Naive thymus-derived CD4-positive, alpha-beta T cell (primary cell): ENCODE results near the gene B3GAT2. TPM values are rescaled to one million over a fixed set of nuclear protein-coding genes. Genes with fewer than 3 reads are reported as not detected.
A peak's percentile ranks its signal among the peaks of the same experiment; 100 is the strongest.

Source experiments
- ATAC-seq: fragments of 150-1000 bp; cut with Tn5 transposase; 2 replicates; pipeline ENCODE4 v1.10.0; 2021; ENCODE audit warnings: mild to moderate bottlenecking, moderate library complexity
- CTCF ChIA-PET: fragments of 350-600 bp; sonication (Branson Sonifier 250); formaldehyde crosslinking; loops from one replicate; lab custom pipeline; 2021; ENCODE audit warnings: antibody characterized with exemption; lab: Charles Lee
- POLR2A ChIA-PET: fragments of 350-600 bp; sonication (Branson Sonifier 250); formaldehyde crosslinking; loops from one replicate; lab custom pipeline; 2021; ENCODE audit warnings: antibody characterized with exemption, inconsistent platforms; lab: Charles Lee
- DNase-seq, 9 donors: peaks; one replicate each; pipeline versions ENCODE4 v3.0.0 to v3.0.0-alpha.2; 2020 to 2022; ENCODE audit warnings: mixed read lengths in 1 of 9
- H3K27ac ChIP-seq: one replicate; pipeline ENCODE4 v1.7.0; 2013; ENCODE audit warnings: mild to moderate bottlenecking, low read depth, low read length, moderate library complexity
- H3K27me3 ChIP-seq, 2 donors: one replicate each; pipeline ENCODE4 v1.7.0; 2013; ENCODE audit warnings: low read length in 2 of 2, mild to moderate bottlenecking in 2 of 2, moderate library complexity in 2 of 2; ENCODE audit not compliant: control insufficient read depth in 2 of 2, insufficient read depth in 2 of 2
- H3K36me3 ChIP-seq, 3 experiments: 1 replicate in 2 of 3; 2 replicates in 1 of 3; pipeline ENCODE4 v1.7.0; 2013; ENCODE audit warnings: low read length in 3 of 3, mild to moderate bottlenecking in 3 of 3, moderate library complexity in 1 of 3; ENCODE audit not compliant: insufficient read depth in 3 of 3, control insufficient read depth in 2 of 3
- H3K4me1 ChIP-seq, 2 donors: one replicate each; pipeline ENCODE4 v1.7.0; 2013; ENCODE audit warnings: low read length in 2 of 2, mild to moderate bottlenecking in 2 of 2, moderate library complexity in 1 of 2; ENCODE audit not compliant: control insufficient read depth in 2 of 2, insufficient read depth in 2 of 2
- H3K4me3 ChIP-seq: 2 replicates; pipeline ENCODE4 v1.7.0; 2013; ENCODE audit warnings: mild to moderate bottlenecking, low read length
- H3K9me3 ChIP-seq, 3 experiments: 1 replicate in 2 of 3; 2 replicates in 1 of 3; pipeline ENCODE4 v1.7.0; 2013; ENCODE audit warnings: low read length in 3 of 3; ENCODE audit not compliant: control insufficient read depth in 2 of 3
- H3K27ac Mint-ChIP-seq, 9 donors: one replicate each; pipeline ENCODE4 v1.8.0; 2020 to 2022; ENCODE audit warnings: mixed read lengths in 9 of 9, mild to moderate bottlenecking in 8 of 9, moderate library complexity in 5 of 9, inconsistent platforms in 2 of 9
- H3K27me3 Mint-ChIP-seq, 5 donors: one replicate each; pipeline ENCODE4 v1.8.0; 2021 to 2022; ENCODE audit warnings: mixed read lengths in 5 of 5, mild to moderate bottlenecking in 1 of 5
- H3K36me3 Mint-ChIP-seq, 5 donors: one replicate each; pipeline ENCODE4 v1.8.0; 2020 to 2022; ENCODE audit warnings: mixed read lengths in 5 of 5, mild to moderate bottlenecking in 3 of 5, inconsistent platforms in 1 of 5
- H3K4me1 Mint-ChIP-seq, 7 donors: one replicate each; pipeline ENCODE4 v1.8.0; 2020 to 2022; ENCODE audit warnings: mixed read lengths in 7 of 7, mild to moderate bottlenecking in 3 of 7, inconsistent platforms in 1 of 7
- H3K4me3 Mint-ChIP-seq, 10 donors: one replicate each; pipeline ENCODE4 v1.8.0; 2020 to 2022; ENCODE audit warnings: mild to moderate bottlenecking in 10 of 10, mixed read lengths in 10 of 10, moderate library complexity in 6 of 10, inconsistent platforms in 2 of 10
- H3K9me3 Mint-ChIP-seq, 11 donors: one replicate each; pipeline ENCODE4 v1.8.0; 2020 to 2022; ENCODE audit warnings: mixed read lengths in 11 of 11, mild to moderate bottlenecking in 4 of 11, inconsistent platforms in 1 of 11, moderate library complexity in 1 of 11
- intact Hi-C, 2 donors: fragments of 100-400 bp; cut with micrococcal nuclease; formaldehyde crosslinking; loops; one replicate each; pipeline ENCODE4 v1.15.1; 2023
- polyA plus RNA-seq, 2 donors: library from polyadenylated mRNA; unstranded; fragments of 300-500 nt; fragmentation: Illumina TruSeq; gene quantifications; one replicate each; pipeline ENCODE4 v1.2.3, GENCODE V29; 2021
- total RNA-seq, 6 experiments: library from RNA in 5 of 6; stranded (reverse) in 5 of 6; gene quantifications; 1 replicate in 5 of 6; 2 replicates in 1 of 6; pipeline ENCODE4 v1.2.3 and lab custom pipeline; 2021 to 2026

Gene B3GAT2
- total and polyA plus RNA-seq, 7 experiments from 2014 or later = 0.49 to 0.72 TPM; not detected in 5

DNA sequence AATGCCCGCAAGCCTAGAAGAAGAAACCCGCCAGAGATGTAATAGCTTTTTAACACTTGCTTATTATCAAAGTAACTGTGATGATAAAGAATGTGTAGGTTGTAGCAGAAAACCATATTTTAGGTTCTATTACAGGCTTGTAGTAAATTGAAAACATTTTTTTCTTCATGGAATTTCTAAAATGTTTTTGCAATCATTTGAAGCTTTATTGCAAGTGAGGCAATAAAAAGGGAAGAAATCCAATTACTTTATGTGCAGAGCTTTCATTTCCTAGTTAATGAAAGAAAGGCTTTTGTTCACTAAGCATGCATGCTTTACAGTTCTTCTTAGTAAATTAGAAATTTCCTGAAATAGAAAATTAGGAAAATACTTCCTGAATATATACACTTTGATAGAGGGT, 135.1 kb downstream of the B3GAT2 start:
- H3K27me3 ChIP-seq = no peaks in the 10 kb centered on the region
- H3K4me3 ChIP-seq = no peak overlapping the region
- no peak overlapping the region for H3K4me3 Mint-ChIP-seq
- CTCF ChIA-PET = no interaction called here
- intact Hi-C loops = no loop called here
- peaks cover 0 to 4% (median 0%) of the 10 kb centered on the region in 7 donors for H3K4me1 Mint-ChIP-seq
- peaks cover 0 to 16% (median 7%) of the 10 kb centered on the region in 11 donors for H3K9me3 Mint-ChIP-seq
- H3K9me3 ChIP-seq = no peaks in the 10 kb centered on the region
- H3K36me3 Mint-ChIP-seq = peaks cover 3 to 39% (median 27%) of the 10 kb centered on the region in 5 donors
- ATAC-seq = no peak
- H3K36me3 ChIP-seq = peaks cover 0 to 4% (median 0%) of the 10 kb centered on the region in 3 experiments
- H3K27ac Mint-ChIP-seq = no peak overlapping the region
- H3K27me3 Mint-ChIP-seq = no peaks in the 10 kb centered on the region
- POLR2A ChIA-PET = interaction anchor here (0.6 kb wide), 1 partner anchor 314 kb away, joined by 3 read pairs; no protein-coding TSS in a partner anchor
- H3K27ac ChIP-seq = no peak overlapping the region
- H3K4me1 ChIP-seq = no peaks in the 10 kb centered on the region
- no peak for DNase-seq

DNA sequence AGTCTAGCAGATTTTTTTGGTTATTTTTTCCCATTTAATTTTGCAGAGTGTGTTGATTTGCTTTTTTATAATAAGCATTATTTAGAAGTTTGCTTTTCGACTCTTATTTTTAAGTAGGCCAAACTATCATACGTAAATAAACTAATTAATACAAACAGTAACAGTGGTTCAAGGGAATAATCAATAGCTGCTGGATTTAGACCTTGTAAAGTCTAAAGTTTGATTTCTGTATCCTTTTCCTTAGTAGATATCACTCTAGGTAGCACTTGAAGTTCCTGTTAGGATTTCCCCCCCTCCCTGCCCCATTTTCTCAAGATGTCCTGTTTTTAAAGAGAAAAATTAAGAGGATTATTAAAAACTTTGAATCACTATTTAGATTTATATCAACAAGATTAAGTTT, 136.1 kb downstream of the B3GAT2 start:
- no peaks in the 10 kb centered on the region for H3K4me1 ChIP-seq
- Mint-ChIP-seq H3K36me3 (peaks cover 3 to 39% (median 27%) of the 10 kb centered on the region in 5 donors), H3K9me3 (peaks cover 0 to 16% (median 7%) of the 10 kb centered on the region in 11 donors), H3K27ac (no peak overlapping the region), H3K27me3 (no peaks in the 10 kb centered on the region), H3K4me3 (no peak overlapping the region), H3K4me1 (peaks cover 0 to 5% (median 4%) of the 10 kb centered on the region in 7 donors)
- H3K27ac ChIP-seq = no peak overlapping the region
- H3K36me3 ChIP-seq = peaks cover 0 to 4% (median 0%) of the 10 kb centered on the region in 3 experiments
- ATAC-seq = no peak
- no peaks in the 10 kb centered on the region for H3K27me3 ChIP-seq
- H3K9me3 ChIP-seq = no peaks in the 10 kb centered on the region
- DNase-seq = no peak
- intact Hi-C loops = no loop called here
- POLR2A ChIA-PET = no interaction called here
- no peak overlapping the region for H3K4me3 ChIP-seq
- CTCF ChIA-PET = no interaction called here

DNA sequence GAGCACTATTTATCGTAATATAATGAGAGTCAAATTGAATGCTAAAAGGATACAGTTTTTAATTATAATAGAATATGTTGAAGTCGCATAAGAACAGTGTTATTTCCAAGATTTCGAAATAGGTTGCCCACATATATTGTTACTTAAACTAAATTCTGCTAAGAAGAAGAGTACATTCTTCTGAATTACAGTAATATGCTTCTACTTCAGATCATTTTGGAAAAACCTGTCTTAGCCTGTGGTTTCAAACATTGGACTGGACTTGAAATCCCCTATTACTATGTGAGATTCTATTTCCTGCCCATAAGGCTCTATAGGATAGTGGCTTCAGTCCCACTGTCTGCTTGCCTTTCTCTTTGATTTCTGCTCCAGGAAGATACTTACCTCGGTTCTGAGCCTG, 137.2 kb downstream of the B3GAT2 start:
- no peaks in the 10 kb centered on the region for H3K27me3 Mint-ChIP-seq
- H3K27ac Mint-ChIP-seq = no peak overlapping the region
- Histone ChIP-seq H3K27me3 (no peaks in the 10 kb centered on the region), H3K9me3 (no peaks in the 10 kb centered on the region), H3K4me3 (no peak overlapping the region), H3K36me3 (peaks cover 0 to 1% (median 0%) of the 10 kb centered on the region in 3 experiments), H3K4me1 (no peaks in the 10 kb centered on the region), H3K27ac (no peak overlapping the region)
- ATAC-seq (no peak), DNase-seq (no peak)
- ChIA-PET POLR2A (no interaction called here), CTCF (no interaction called here)
- peaks cover 0 to 16% (median 7%) of the 10 kb centered on the region in 11 donors for H3K9me3 Mint-ChIP-seq
- H3K4me3 Mint-ChIP-seq = no peak overlapping the region
- intact Hi-C loops = no loop called here
- H3K4me1 Mint-ChIP-seq = peaks cover 0 to 5% (median 4%) of the 10 kb centered on the region in 7 donors
- H3K36me3 Mint-ChIP-seq = peaks cover 3 to 33% (median 28%) of the 10 kb centered on the region in 5 donors

DNA sequence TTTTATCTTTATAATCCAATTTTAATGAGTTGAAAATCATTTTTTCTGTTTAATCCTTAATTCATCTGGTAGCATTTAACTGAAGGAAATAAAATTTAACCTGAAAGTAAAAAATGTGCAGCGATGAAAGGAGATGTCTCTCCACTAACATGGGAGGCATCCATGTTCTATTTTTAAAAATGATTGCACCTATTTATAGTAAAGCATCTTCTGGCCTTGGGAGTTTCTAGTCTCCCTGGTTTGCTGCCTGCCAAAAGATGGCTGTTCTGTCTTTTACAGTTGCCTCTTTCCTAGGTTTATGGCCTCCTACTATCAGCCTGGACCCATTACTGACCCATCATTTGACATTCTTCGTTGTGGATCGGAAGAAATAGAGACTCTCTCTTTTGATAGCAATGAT, 143.0 kb downstream of the B3GAT2 start:
- Mint-ChIP-seq H3K36me3 (peaks cover 0 to 43% (median 12%) of the 10 kb centered on the region in 5 donors), H3K27me3 (no peaks in the 10 kb centered on the region), H3K9me3 (no peaks in the 10 kb centered on the region), H3K4me1 (peaks cover 0 to 5% (median 0%) of the 10 kb centered on the region in 7 donors), H3K27ac (no peak overlapping the region), H3K4me3 (no peak overlapping the region)
- H3K27ac ChIP-seq = no peak overlapping the region
- no peaks in the 10 kb centered on the region for H3K9me3 ChIP-seq
- H3K4me1 ChIP-seq = no peaks in the 10 kb centered on the region
- no peaks in the 10 kb centered on the region for H3K27me3 ChIP-seq
- POLR2A ChIA-PET = no interaction called here
- H3K4me3 ChIP-seq = no peak overlapping the region
- ATAC-seq (no peak), DNase-seq (no peak)
- intact Hi-C loops = no loop called here
- CTCF ChIA-PET = no interaction called here
- no peaks in the 10 kb centered on the region for H3K36me3 ChIP-seq

DNA sequence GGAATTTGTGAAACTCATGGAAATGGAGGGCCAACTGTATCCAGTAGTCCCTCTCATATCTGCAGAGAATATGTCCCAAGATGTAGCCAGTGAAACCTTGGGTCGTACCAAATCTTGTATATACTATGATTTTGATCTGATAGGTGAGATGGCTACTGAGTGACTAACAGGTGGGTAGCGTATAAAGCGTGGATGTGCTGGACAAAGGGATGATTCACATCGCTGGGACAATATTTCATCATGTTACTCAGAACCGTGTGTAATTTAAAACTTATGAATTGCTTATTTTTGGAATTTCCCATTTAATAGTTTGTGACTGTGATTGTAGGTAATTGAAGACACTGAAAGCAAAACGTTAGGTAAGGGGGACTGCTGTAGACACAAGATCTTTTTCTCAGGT, 145.1 kb downstream of the B3GAT2 start:
- no peak for DNase-seq
- intact Hi-C loops = no loop called here
- no peak overlapping the region for H3K4me3 Mint-ChIP-seq
- H3K36me3 Mint-ChIP-seq = peaks cover 0 to 47% (median 12%) of the 10 kb centered on the region in 5 donors
- H3K27ac Mint-ChIP-seq = peak overlapping the region in 2 of 9 donors; percentile 28 to 66
- ATAC-seq = no peak
- Histone ChIP-seq H3K27me3 (no peaks in the 10 kb centered on the region), H3K4me3 (no peak overlapping the region), H3K36me3 (no peaks in the 10 kb centered on the region), H3K9me3 (no peaks in the 10 kb centered on the region), H3K27ac (no peak overlapping the region), H3K4me1 (no peaks in the 10 kb centered on the region)
- H3K27me3 Mint-ChIP-seq = no peaks in the 10 kb centered on the region
- POLR2A ChIA-PET = no interaction called here
- CTCF ChIA-PET = no interaction called here
- no peaks in the 10 kb centered on the region for H3K9me3 Mint-ChIP-seq
- peaks cover 0 to 5% (median 0%) of the 10 kb centered on the region in 7 donors for H3K4me1 Mint-ChIP-seq
